Cardiac muscle cell (in vitro differentiated cells and primary cell): Measurements from ENCODE around the gene RIPK3. TPM values are rescaled to one million over a fixed set of nuclear protein-coding genes. Genes with fewer than 3 reads are reported as not detected.
"Not testable (repeated sequence)": the region's sequence is repeated elsewhere in the genome, so short reads cannot be mapped to it uniquely, and the experiment has no call there.

Source experiments
- DNase-seq, 2 donors: peaks; one replicate each; pipeline versions ENCODE4 v3.0.0 to v3.0.0-alpha.2; 2010 to 2017; ENCODE audit warnings: low read depth in 1 of 2, low spot score in 1 of 2
- H3K27ac ChIP-seq: fragments of 200-600 bp; sonication (generic); 2 replicates; pipeline ENCODE4 v1.5.1; 2016
- H3K27me3 ChIP-seq: fragments of 200-600 bp; sonication (generic); 2 replicates; pipeline ENCODE4 v1.6.0; 2016; ENCODE audit warnings: control low read depth
- H3K36me3 ChIP-seq: fragments of 200-600 bp; sonication (generic); 2 replicates; pipeline ENCODE4 v1.5.1; 2016; ENCODE audit warnings: control low read depth
- H3K4me1 ChIP-seq: fragments of 200-600 bp; sonication (generic); 2 replicates; pipeline ENCODE4 v1.8.1; 2017; ENCODE audit warnings: low read depth, mild to moderate bottlenecking, mixed run types
- H3K4me3 ChIP-seq: fragments of 200-600 bp; sonication (generic); 2 replicates; pipeline ENCODE4 v1.5.1; 2016; ENCODE audit warnings: mild to moderate bottlenecking
- H3K9me3 ChIP-seq: fragments of 200-600 bp; sonication (generic); 2 replicates; pipeline ENCODE4 v1.5.1; 2017; ENCODE audit warnings: low read depth, mild to moderate bottlenecking, control low read depth
- polyA plus RNA-seq: library from polyadenylated mRNA; unstranded; fragments of >200 nt; fragmentation: Nextera tagmentation; extraction: Ambion mirVana; gene quantifications from 2 replicates; pipeline ENCODE4 v1.2.1, GENCODE V29; 2016
- total RNA-seq: library from RNA; depleted of rRNA; stranded (reverse); fragments of >200 nt; gene quantifications from 2 replicates; pipeline ENCODE4 v1.2.3, GENCODE V29; 2016
- TF ChIP-seq, protein P1 (sequence below): IDR thresholded peaks from 2 replicates; pipeline ENCODE4 v1.5.1; 2012; ENCODE audit warnings: low read depth, mild to moderate bottlenecking, low read length

RIPK3 gene
- total RNA-seq (0.24 TPM in 1 of 2 replicates, not detected in the other), polyA plus RNA-seq (0.81 TPM in 1 of 2 replicates, not detected in the other)

DNA sequence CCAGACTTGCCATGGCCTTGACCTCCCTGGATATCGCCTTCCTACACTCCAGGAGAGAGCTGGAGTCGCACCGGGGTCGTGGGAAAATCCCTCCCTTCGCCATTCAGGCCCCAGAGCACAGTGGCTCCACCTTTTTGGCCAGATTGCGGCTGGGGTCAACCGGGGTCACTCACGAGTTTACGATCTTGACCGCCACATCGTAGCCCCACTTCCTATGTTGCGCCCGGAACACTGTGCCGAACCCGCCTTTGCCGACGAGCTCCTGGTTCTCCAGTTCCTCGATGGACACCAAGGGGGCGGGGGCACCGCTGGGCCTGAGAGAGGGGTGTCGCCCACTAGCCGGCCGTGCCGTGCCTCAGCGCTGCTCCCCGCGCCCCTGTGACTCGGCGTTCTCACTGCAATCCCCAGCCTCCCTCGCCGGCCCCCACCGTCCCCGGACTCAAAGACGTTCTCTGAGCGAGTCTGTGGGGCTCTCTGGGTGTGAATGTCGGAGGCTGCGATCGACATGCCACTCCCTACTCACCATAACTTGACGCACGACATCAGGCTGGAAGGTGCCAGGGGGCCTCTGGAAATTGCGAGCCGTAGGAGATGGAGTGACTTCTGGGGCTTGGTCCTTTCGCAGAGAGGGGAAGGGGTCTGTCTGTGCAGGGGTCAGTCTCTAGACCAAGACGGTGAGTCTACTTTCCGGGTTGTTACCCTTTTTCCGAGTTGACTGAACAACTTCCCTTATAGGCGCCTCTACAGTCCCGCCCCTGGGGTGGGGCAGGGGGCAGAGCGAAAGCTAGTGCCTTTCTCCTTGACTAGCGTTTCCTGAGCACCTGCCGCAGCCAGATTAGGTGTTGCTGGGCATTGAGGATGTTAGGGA, at the start of gene RIPK3:
Gene RIPK3, minus strand, starts transcription at position 708 of the 868 bp plus-strand sequence. Its CDS starts 165 bp downstream, at position 543.
- H3K27ac ChIP-seq: no peak within 1 kb of the TSS
- H3K4me1 ChIP-seq: no peaks in the 10 kb centered on the region
- H3K9me3 ChIP-seq: no peaks in the 10 kb centered on the region
- peak within 1 kb of the TSS; percentile 18 for H3K4me3 ChIP-seq
- peaks cover 98% of the 10 kb centered on the region for H3K27me3 ChIP-seq
- TF ChIP-seq, protein P1, sequence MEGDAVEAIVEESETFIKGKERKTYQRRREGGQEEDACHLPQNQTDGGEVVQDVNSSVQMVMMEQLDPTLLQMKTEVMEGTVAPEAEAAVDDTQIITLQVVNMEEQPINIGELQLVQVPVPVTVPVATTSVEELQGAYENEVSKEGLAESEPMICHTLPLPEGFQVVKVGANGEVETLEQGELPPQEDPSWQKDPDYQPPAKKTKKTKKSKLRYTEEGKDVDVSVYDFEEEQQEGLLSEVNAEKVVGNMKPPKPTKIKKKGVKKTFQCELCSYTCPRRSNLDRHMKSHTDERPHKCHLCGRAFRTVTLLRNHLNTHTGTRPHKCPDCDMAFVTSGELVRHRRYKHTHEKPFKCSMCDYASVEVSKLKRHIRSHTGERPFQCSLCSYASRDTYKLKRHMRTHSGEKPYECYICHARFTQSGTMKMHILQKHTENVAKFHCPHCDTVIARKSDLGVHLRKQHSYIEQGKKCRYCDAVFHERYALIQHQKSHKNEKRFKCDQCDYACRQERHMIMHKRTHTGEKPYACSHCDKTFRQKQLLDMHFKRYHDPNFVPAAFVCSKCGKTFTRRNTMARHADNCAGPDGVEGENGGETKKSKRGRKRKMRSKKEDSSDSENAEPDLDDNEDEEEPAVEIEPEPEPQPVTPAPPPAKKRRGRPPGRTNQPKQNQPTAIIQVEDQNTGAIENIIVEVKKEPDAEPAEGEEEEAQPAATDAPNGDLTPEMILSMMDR: no peak
- DNase-seq: no peak
- H3K36me3 ChIP-seq: no peaks in the 10 kb centered on the region

- Histone ChIP-seq H3K9me3 (no peaks in the 10 kb centered on the region), H3K27ac (no peak overlapping the region), H3K4me1 (peaks cover 10% of the 10 kb centered on the region), H3K36me3 (no peaks in the 10 kb centered on the region), H3K4me3 (no peak overlapping the region), H3K27me3 (no peaks in the 10 kb centered on the region)
- TF ChIP-seq, protein P1: no peak
- DNase-seq: peak in 1 of 2 donors; percentile 88
Observed at GRCh38 chr14:24389226-24389848, 49.5 kb upstream of the RIPK3 start.

DNA sequence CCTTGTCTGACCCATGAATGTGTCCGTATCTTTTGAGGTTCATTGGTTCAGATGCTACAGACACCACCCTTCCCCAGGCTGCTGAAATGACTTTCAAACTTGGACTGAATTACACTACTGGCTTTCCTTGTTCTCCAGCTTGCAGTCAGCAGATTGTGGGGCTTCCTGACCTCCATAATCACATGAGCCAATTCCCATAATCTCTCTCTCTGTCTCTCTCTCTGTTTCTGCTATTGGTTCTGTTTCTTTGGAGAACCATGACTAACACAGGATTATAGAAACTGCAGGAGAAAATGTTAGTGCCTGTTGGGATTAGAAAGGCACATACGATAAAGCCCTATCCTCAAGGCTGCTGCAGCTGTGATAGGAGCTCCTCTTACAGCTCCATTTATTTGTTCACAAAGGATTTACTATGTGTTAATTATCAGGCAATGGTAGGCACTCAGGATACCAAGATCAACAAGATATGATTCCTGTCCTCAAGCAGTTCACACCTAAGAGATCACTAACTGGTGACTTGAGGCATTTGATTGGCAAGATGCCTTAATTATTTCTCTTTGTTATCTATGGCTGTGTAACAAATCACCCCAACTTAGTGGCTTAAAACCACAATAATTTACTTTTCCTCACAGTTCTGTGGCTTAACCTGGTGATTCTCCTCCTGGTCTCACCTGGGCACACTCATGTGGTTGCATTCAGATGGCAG, 48.8 kb upstream of the RIPK3 start:
- DNase-seq: peak in 1 of 2 donors; percentile 23

GRCh38 chr14:24387579-24387978, 47.8 kb upstream of the RIPK3 start:
- not testable (repeated sequence) for H3K36me3 ChIP-seq, DNase-seq, H3K4me1 ChIP-seq, H3K27me3 ChIP-seq, H3K27ac ChIP-seq, H3K4me3 ChIP-seq, H3K9me3 ChIP-seq

More for the DNA sequence above, 48.8 kb upstream of the RIPK3 start:
- peaks cover 6% of the 10 kb centered on the region for H3K4me1 ChIP-seq
- H3K9me3 ChIP-seq: no peaks in the 10 kb centered on the region
- H3K27ac ChIP-seq: no peak overlapping the region
- TF ChIP-seq, protein P1: no peak
- H3K36me3 ChIP-seq: no peaks in the 10 kb centered on the region
- no peaks in the 10 kb centered on the region for H3K27me3 ChIP-seq
- no peak overlapping the region for H3K4me3 ChIP-seq

GRCh38 chr14:24387009-24387345, 47.2 kb upstream of the RIPK3 start:
- H3K36me3 ChIP-seq: no peaks in the 10 kb centered on the region
- no peaks in the 10 kb centered on the region for H3K27me3 ChIP-seq
- H3K4me1 ChIP-seq: no peaks in the 10 kb centered on the region
- H3K9me3 ChIP-seq: no peaks in the 10 kb centered on the region
- no peak for DNase-seq
- no peak overlapping the region for H3K27ac ChIP-seq
- H3K4me3 ChIP-seq: no peak overlapping the region
- TF ChIP-seq, protein P1: no peak
